HG03442 (cell line): ENCODE data around the gene SLC25A21.
"Not testable (repeated sequence)": the region's sequence is repeated elsewhere in the genome, so short reads cannot be mapped to it uniquely, and the experiment has no call there.

Source experiments
- ATAC-seq: cut with Tn5 transposase; IDR thresholded peaks from one replicate; pipeline ENCODE4 v1.9.1; 2021; ENCODE audit warnings: mild to moderate bottlenecking, moderate library complexity; ENCODE audit not compliant: unreplicated experiment

Gene SLC25A21

DNA sequence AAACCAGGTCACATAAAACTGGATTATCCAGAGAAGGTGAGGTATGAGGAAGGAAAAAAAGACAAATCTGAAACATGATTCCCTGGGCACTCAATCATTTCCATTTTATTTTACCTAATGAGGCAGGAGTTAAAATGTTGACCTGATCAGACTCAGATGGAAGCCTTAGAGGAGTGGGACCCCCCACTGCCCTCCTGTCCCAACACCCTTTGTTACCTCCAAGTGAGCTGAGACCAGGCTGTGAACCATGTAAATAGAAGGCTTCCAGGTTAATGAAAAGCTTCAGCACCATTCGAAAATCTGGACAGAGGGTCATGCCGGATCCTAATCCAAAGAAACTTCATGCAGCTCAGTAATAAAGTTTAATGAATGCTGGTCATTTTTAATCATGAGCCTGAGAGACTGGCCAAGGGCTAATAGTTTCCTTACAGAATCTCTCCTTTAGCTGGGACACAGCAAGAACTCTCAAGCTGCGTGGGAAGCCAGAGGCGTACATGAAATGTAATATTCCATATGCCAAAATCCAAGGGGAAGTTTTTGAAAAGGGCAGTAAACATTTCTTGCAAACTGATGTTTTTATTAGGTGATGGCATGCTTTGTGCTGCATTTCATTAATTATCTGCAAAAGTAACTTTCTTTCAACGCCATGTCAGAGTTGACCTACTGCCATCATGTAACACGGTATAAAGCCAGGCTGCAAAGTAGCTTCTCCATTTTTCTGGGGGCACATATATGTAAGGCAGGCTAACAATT lies 327.8 kb downstream of the SLC25A21 start:
- ATAC-seq = no peak

DNA sequence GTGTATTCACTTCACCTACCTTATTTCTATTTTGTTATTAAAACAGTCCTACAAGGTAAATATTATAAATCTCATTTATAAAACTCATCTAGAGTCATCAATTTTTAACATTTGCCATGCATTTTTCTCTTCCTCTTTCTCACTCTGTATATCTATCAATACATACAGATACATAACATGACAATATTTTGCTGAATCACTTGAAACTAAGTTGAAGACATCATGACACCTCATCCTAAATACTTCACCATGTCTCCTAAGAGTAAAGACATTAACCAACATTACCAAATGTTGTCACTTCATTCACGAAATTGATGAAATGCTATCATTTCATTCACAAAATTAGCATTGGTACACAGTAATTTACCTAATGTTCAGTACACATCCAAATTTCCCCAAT lies 329.0 kb downstream of the SLC25A21 start:
- ATAC-seq = no peak

DNA sequence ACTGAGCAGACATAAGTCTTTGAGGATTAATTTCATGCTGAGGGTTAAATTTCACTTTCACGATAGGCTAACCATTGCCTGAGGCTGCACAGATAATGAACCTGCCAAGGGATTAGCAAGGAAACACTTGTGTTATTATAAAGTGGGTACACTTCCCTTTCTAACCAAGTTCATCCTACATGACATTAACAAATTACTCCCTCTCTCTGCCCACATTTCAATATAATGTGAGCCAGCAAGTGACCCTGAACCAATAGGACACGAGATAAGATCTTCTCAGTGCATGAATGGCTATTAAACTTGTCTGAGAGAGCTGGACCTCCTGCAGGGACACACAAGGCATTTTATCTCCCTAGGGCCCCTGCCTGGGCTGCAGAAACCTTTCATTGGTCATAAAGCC lies 337.3 kb downstream of the SLC25A21 start:
- no peak for ATAC-seq

DNA sequence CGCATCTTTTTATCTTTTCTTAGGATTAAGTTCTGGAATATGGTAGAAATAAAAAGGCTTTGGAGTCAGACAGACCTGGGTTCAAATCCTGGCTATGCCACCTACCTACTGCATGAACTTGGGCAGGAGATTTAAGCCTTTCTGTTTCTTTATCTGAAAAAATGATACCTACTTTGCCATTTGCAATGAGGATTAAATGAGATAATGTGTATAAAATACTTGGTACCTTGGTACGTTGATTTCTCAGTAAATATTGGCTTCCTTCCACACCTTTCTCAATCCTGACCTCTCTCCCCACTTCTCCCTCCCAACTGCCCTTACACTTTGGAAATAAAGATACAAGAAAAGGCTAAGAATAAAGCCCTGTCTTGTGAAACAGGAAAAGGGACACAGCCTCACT lies 338.1 kb downstream of the SLC25A21 start:
- no peak for ATAC-seq

DNA sequence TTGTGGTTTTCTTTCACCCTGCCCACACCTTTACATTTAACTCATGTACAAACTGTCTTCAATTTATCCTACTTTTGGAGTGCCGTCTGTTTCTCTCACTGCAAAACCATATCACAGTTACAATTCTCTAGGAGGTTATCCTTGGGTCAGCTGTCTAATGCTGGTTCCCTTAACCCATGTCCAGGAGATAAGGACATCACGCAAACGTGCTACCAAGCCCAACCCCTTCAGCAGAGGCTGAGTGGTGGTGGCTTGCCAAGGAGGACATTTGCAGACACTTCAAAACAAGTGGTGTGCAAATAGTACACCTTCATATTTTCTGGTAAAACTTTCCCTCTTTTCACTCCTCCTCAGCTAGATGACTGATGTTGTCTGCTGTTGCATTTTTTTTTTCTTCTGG lies 342.9 kb downstream of the SLC25A21 start:
- no peak for ATAC-seq

DNA sequence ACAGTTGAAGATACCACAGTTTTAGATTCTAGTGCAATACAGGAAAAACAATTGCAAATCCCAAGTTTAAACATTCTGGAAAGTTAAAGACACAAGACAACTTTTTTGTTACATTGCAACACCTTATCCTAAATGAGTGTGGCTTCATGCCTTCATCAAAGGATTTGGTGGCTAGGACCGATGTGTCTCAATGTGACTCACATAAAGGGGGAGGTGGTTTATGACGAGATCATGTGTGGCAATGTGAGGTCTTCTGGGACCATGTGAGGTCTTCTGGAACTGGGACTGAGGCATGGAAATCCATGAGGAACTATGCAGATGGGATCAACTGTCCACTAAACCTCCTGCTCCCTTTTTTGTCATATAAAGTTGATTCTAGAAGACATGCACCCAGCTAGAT lies 344.5 kb downstream of the SLC25A21 start:
- no peak for ATAC-seq

DNA sequence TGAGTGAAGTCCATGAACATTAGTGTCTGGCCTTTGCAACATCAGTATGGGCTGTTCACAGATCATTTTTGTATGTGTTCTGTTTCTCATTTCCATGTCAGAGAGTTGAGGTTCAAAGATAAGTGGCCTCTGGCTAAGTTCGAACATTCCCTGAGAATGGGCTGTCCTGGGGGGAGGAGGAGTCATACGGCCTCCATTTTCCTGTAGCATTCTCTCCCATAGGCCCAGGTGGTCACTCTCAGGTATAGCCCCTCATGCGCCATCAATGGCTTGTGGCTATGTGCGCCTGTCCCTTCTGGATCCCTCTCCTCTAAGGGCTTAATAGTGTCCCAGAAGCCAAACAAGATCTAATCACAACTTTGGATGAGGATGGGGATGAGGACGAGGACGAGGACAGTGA lies 345.8 kb downstream of the SLC25A21 start:
- ATAC-seq = no peak

DNA sequence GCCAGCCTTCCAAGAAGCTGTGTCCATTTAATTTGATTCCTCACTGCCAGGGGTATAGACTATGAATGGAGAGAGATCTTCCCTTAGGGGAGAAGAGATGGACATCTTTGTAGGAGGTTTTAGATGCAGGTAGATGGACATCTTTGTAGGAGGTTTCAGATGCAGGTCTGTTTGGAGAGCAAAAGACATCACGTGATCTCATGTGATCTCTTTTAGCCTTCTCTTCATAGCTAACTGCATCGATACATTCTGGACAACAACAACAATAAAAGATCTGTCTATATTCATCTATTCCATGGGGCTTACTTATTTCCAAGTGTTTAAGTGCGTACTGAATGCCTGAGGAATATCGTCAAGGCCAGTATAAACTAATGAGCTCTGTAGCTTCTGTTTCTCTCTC lies 347.6 kb downstream of the SLC25A21 start:
- ATAC-seq = no peak

DNA sequence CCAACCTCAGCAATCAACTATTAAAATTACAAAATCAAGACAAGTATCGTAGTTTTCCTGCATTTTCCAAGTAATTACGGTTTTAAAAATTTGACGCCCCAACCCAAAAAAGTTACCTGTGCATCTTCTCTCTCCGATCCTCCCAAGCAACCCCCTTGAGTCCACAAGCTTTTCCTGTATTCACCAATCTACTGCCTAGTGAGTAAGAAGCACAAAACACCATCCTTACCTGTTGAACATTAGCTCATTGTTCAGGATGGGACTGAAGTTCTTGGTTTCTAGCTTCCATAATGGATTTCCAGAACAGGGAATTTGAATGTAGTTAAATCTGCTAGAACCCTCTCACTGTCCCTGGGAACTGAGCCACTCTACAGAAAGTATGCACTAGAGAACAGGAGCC lies 348.8 kb downstream of the SLC25A21 start:
- ATAC-seq = no peak

DNA sequence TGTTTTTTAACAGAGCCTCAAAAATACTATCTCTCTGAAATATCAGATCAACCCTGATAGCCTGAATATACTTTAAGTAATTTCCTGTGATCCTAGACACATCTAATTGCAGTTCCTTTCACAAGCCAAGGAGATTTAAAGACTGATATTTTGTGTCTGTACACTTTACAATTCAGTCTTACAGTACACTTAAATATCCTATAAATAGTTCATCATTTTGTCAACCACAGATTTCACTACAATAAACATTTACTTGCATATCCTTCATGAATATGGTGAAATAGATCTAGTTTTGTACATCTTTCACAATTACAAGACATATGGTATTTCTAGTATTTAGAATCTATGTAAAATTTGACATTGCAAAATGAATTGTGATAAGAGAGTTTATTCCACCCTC lies 349.7 kb downstream of the SLC25A21 start:
- ATAC-seq = no peak

DNA sequence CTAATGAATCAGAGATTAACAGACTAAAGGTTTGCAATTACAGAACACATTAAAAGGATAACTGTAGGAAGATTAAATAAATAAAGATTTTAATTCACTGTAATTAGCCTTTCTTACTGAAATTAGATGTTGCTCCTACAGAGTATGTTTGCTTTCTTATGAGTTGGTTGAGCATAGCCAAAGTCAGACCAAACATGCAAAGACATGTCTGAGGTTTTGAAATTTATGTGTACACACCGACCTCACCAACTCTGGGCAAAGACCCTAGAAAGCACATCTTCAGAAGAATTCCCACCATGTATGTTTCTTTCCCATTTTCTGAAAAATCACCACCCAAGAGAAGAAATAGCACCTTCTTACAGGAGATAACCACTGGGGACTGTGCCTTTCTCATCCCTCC lies 351.5 kb downstream of the SLC25A21 start:
- ATAC-seq = no peak

DNA sequence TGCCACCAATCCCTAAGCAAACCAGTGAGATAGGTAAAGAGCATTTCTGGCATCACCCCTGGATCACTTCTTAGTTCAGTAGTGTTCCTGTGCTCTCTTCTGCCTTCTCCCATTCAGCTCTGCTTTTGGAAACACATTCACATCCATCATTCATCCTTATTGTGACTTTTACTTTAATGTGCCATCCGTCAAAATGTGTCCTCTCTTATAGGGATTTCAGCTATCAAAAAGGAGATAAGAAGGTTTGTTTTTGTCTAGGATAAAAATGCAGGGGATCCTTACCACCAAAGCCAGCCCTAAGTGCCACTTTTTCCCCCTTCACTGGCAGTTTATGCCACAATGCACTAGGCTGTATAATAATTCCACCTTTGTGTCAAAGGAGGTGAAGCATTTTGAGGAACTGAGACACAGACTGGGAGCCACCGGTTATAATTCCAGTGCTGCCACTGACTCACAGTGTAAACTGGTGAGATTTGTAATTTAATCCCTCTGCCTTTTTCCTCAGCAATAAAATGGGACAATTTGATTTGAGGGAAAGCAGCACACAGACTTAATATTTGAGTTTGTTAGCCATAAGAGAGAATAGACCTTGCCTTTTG lies 352.2 kb downstream of the SLC25A21 start:
- no peak for ATAC-seq

DNA sequence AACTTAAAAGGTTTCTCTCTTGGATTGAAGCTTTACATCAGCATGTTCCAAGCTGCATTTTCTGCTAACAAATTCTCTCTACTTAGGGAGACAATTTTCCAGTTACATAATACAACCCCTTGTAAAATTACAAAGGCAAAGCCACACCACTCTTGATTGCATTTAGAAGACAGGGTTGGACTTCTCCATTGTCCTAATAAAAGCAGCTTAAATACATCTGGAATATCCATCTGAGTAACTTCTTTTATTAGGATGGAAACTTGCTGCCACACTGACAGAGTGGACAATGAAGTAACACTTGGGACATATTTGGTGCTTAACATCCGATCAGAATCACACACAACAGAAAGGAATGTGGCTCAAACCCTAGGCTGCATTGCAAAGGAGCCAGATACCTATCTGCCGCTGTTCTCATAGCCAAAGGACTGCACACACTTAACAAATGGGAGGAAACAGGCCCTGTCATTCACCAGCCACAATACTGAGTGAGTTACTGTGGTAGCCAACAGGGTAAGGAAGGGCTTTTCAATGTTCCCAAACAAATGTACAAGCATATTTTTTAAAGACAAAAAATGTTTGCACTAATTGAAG lies 353.5 kb downstream of the SLC25A21 start:
- no peak for ATAC-seq

DNA sequence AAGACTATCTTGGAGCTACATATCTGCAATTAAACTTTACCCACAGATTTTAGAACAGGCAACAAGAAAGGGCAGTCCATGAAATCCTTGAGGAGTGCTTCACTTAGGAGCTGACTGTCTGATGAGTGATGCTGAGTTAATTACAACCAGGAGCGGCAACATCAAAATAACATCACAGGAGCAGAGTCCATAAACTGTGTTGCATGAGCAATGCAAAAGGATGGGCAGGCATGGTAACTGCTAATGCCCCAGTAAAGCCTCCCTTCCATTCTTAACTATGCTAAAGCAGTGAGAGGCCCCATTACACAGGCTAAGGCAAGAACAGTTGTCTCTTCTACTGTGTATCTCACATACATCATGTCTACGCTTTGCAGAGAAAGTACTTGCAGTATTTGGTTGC lies 354.2 kb downstream of the SLC25A21 start:
- ATAC-seq = no peak

DNA sequence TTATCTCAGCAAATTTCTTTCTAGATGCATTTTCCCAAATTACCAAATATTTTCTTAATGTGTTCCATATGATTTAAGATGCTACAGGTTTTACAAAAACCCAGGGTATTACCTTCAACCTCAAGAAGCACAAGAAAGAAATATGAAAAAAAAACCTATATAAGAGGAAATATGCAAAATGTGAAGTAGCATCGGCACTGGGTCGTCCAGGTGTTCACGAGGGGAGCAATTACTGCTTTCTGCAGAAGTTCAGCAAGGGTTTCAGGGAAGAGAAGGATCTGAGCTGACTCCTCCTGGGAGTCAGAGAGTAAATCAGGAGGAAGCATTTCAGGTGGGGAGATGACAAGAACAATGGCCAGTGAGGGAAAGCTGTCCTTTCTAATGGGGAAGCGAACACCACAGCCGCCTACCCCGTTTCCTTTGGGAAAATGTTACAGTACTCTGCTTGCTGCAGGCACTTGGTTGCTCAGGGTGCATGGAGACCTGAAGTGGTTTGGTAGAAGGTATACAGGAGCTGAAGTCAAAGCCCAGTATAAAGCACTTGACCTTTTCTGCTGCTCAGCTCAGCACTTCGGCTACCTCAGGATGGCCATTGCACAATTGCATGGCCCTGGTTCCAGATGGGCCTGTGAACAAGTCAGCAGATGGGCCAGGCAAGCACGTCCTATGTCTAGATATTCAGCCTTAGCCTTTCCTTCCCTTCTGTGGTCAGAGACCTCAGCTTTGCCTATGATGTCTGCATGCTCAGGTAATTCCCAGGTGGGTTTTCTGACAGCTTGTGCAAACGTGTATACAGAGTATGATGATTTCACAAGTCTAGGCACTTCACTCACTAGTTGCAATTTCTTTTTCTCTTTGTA lies 355.1 kb downstream of the SLC25A21 start:
- ATAC-seq = no peak

DNA sequence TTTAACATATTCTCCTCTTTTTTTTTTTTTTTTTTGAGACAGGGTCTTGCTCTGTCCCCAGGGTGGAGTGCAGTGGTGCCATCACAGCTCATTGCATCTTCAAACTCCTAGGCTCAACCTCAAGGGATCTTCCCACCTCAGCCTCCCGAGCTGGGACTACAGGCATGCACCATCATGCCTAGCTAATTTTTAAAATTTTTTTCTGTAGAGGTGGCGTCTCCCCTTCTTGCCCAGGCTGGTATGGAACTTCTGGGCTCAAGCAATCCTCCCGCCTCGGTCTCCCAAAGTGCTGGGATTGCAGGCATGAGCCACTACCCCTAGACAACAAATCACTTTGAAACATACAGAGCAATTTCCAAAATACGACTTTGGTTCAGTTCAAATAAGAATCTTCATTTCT lies 355.9 kb downstream of the SLC25A21 start:
- no peak for ATAC-seq

DNA sequence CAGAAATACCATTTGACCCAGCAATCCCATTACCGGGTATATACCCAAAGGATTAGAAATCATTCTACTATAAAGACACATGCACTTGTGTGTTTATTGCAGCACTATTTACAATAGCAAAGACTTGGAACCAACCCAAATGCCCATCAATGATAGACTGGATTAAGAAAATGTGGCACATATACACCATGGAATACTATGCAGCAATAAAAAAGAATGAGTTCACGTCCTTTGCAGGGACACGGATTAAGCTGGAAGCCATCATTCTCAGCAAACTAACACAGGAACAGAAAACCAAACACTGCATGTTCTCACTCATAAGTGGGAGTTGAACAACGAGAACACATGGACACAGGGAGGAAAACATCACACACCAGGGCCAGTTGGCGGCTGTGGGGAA lies 357.6 kb downstream of the SLC25A21 start:
- ATAC-seq = not testable (repeated sequence)

DNA sequence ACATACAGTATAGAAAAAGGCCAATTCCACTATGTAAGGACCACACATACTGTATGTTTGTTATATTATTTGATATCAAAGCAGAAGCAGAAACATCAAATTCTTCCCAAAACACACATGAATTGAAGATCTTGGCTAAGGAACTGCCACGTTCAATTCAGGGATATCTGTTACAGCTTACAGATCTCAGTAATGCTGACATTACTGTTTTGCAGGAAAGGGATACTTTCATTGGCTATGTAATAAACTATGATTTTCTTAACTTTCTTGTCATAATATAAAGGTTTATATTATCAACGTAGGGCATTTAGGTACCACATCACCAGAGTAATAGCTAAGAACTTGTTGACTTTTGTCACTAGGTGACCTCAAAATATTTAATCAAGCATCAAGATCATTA lies 362.2 kb downstream of the SLC25A21 start:
- no peak for ATAC-seq

DNA sequence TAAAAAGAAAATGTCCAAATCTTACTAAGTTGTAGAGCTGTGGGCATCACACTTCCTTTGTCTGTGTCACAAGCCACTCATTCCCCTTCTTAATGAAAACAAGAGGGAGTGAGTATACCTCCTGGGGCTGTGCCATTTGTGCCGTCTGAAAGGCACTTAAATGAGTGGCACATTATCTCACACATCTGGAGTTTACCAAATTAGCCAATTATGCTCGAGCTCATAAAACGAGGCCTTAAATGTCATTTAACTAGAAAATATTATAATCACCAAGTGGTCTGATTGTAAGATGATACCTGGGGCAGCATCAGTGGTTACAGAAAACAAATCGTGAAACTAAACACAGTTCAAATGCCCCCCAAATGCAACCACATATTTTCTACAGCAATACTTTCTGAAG lies 364.7 kb downstream of the SLC25A21 start:
- no peak for ATAC-seq

DNA sequence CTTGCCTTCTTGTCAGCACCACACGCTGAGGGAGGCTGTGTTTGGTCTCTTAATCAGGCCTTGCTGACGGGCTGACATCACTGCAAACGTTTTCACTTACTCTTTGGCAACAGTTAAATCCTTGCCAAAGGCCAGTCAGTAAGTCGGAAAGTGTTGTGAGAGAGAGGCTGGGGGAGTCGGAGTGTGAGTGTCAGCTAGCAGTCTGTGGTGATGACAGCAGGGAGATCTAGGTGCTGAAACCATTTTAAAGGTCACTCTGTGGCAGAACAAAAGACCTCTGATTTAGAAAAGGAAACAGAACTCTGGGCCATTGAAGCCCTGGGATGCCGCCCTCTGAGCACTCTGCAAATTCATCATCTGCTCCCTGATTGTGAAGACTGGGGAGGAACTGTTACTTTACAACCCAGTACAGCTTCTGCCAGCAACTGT lies 367.3 kb downstream of the SLC25A21 start:
- ATAC-seq = no peak

DNA sequence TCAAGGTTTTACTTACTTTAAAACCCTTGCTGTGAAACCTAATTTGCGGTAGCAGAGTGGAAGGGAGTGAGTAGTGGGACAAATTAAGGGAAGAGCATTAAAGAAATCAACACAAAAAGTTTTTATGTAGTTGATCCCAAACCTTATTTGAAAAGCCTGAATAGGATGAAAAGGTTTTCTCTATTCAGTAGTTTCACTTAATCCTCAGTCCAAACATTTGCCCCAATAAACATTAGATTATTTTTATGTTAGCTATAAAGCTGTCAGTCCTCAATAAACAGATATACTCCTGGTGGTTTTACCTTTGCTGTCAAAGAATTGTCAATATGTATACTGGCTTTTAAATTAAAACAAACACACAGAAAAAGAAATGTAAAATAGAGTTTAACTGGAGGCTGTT lies 374.8 kb downstream of the SLC25A21 start:
- ATAC-seq = no peak

DNA sequence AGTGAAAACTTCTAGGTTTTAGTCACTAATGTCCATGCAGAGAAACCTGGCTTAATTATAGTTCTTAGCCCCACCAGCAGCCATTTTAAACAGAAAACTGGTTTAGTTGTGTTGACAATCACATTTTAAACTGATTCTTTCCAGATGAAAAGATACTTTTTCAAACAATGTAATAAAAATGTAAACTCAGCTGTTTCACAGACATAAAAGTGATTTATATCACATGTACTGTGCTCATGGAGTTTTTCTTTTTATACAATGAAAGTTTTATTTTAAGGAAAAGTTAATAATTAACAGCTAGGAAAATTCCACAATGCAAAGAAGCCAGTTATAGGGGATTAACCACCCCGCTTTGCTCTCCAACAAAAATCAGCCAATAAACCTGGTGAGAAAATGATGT lies 381.0 kb downstream of the SLC25A21 start:
- no peak for ATAC-seq
